PC-9 (cell line): ENCODE measurements around the gene G2E3. TPM values are rescaled to one million over a fixed set of nuclear protein-coding genes. Genes with fewer than 3 reads are reported as not detected.

Experiments
- BruUV-seq: library from RNA; stranded (reverse); fragments of 400-500 nt; replicated peaks from 2 replicates; lab custom pipeline; 2021; lab: Mats Ljungman, UMichigan
- CTCF ChIA-PET: fragments of 300-600 bp; sonication (Branson Sonifier 250); formaldehyde crosslinking; loops from one replicate; lab custom pipeline; 2022; ENCODE audit warnings: antibody characterized with exemption; lab: Charles Lee
- POLR2A ChIA-PET: fragments of 300-600 bp; sonication (Branson Sonifier 250); formaldehyde crosslinking; loops from one replicate; lab custom pipeline; 2022; ENCODE audit warnings: antibody characterized with exemption; ENCODE audit not compliant: unreplicated experiment; lab: Charles Lee
- DNase-seq, 2 experiments: peaks; one replicate each; pipeline versions ENCODE4 v3.0.0 to v3.0.0-alpha.2; 2015 to 2022; ENCODE audit warnings: mixed read lengths in 1 of 2
- H2AFZ ChIP-seq: fragments of 200-600 bp; sonication (generic); 2 replicates; pipeline ENCODE4 v1.8.1; 2017; ENCODE audit warnings: antibody characterized with exemption
- H3F3A ChIP-seq: fragments of 200-600 bp; sonication (generic); 2 replicates; pipeline ENCODE4 v1.8.1; 2017; ENCODE audit warnings: antibody characterized with exemption, mild to moderate bottlenecking, low read depth; ENCODE audit not compliant: insufficient read depth
- H3K27ac ChIP-seq: fragments of 200-600 bp; sonication (generic); 2 replicates; pipeline ENCODE4 v1.6.1; 2016; ENCODE audit warnings: mixed run types
- H3K27me3 ChIP-seq: fragments of 200-600 bp; sonication (generic); 2 replicates; pipeline ENCODE4 v1.6.1; 2016; ENCODE audit warnings: low read depth, mixed run types; ENCODE audit not compliant: insufficient read depth
- H3K36me3 ChIP-seq: fragments of 200-600 bp; sonication (generic); 2 replicates; pipeline ENCODE4 v1.6.1; 2016; ENCODE audit warnings: low read depth, mixed run types
- H3K4me1 ChIP-seq: fragments of 200-600 bp; sonication (generic); replicated peaks from 2 replicates; pipeline ENCODE4 v1.6.1; 2016; ENCODE audit warnings: mixed run types; ENCODE audit not compliant: insufficient read depth
- H3K4me2 ChIP-seq: fragments of 200-600 bp; sonication (generic); 2 replicates; pipeline ENCODE4 v1.6.1; 2017; ENCODE audit warnings: mixed run types
- H3K4me3 ChIP-seq: fragments of 200-600 bp; sonication (generic); 2 replicates; pipeline ENCODE4 v1.6.1; 2016; ENCODE audit warnings: mixed run types
- H3K79me2 ChIP-seq: fragments of 200-600 bp; sonication (generic); 2 replicates; pipeline ENCODE4 v1.6.1; 2017; ENCODE audit warnings: low read depth, mixed run types
- H3K9me2 ChIP-seq: fragments of 200-600 bp; sonication (generic); 2 replicates; pipeline ENCODE4 v1.8.1; 2017; ENCODE audit warnings: mild to moderate bottlenecking; ENCODE audit not compliant: insufficient read depth
- H3K9me3 ChIP-seq: fragments of 200-600 bp; sonication (generic); 2 replicates; pipeline ENCODE4 v1.8.1; 2016; ENCODE audit warnings: low read depth; ENCODE audit not compliant: insufficient read depth
- H4K20me1 ChIP-seq: fragments of 200-600 bp; sonication (generic); 2 replicates; pipeline ENCODE4 v1.8.1; 2017; ENCODE audit not compliant: insufficient read depth
- EZH2 ChIP-seq: fragments of 200-600 bp; sonication (generic); IDR thresholded peaks from 2 replicates; pipeline ENCODE4 v1.8.0; 2017; ENCODE audit warnings: antibody characterized with exemption, low read depth
- intact Hi-C: fragments of 100-400 bp; cut with micrococcal nuclease; formaldehyde crosslinking; loops from one replicate; pipeline ENCODE4 v1.10.0; 2022; ENCODE audit not compliant: unreplicated experiment
- total RNA-seq: library from RNA; stranded (reverse); gene quantifications from 2 replicates; pipeline ENCODE4 v1.2.3, GENCODE V29; 2021
- TF ChIP-seq, protein P1 (sequence below): fragments of 200-600 bp; sonication (generic); conservative IDR thresholded peaks from 2 replicates; pipeline ENCODE4 v1.6.1; 2017; ENCODE audit warnings: mixed run types, antibody characterized with exemption, mild to moderate bottlenecking, moderate library complexity

The G2E3 gene
- total RNA-seq, 1 experiment from 2014 or later, result 28.0 TPM

GRCh38 chr14:30607156-30607780 lies 48.3 kb downstream of the G2E3 start:
- H3K27ac ChIP-seq, result no peak overlapping the region
- H3K9me2 ChIP-seq, result no peaks in the 10 kb centered on the region
- H3K36me3 ChIP-seq, result peaks cover 8% of the 10 kb centered on the region; the same call in 1 of the 2 replicates
- DNase-seq, result no peak
- no peak overlapping the region for H3K4me2 ChIP-seq
- no peaks in the 10 kb centered on the region for H3F3A ChIP-seq
- no peak overlapping the region for H2AFZ ChIP-seq
- BruUV-seq, result no TSS peak
- ChIA-PET POLR2A (no interaction called here), CTCF (no interaction called here)
- no peak overlapping the region for H3K4me3 ChIP-seq
- H3K4me1 ChIP-seq, result no peaks in the 10 kb centered on the region
- no peak for TF ChIP-seq EZH2
- H3K27me3 ChIP-seq, result no peaks in the 10 kb centered on the region
- no peaks in the 10 kb centered on the region for H3K79me2 ChIP-seq
- intact Hi-C loops, result no loop called here
- no peaks in the 10 kb centered on the region for H4K20me1 ChIP-seq
- no peaks in the 10 kb centered on the region for H3K9me3 ChIP-seq

GRCh38 chr14:30608533-30609006 lies 49.6 kb downstream of the G2E3 start:
- no peaks in the 10 kb centered on the region for H3K4me1 ChIP-seq
- no peaks in the 10 kb centered on the region for H4K20me1 ChIP-seq
- no peak overlapping the region for H3K27ac ChIP-seq
- POLR2A ChIA-PET, result no interaction called here
- DNase-seq, result no peak
- CTCF ChIA-PET, result no interaction called here
- no peak for TF ChIP-seq EZH2
- TF ChIP-seq, protein P1, sequence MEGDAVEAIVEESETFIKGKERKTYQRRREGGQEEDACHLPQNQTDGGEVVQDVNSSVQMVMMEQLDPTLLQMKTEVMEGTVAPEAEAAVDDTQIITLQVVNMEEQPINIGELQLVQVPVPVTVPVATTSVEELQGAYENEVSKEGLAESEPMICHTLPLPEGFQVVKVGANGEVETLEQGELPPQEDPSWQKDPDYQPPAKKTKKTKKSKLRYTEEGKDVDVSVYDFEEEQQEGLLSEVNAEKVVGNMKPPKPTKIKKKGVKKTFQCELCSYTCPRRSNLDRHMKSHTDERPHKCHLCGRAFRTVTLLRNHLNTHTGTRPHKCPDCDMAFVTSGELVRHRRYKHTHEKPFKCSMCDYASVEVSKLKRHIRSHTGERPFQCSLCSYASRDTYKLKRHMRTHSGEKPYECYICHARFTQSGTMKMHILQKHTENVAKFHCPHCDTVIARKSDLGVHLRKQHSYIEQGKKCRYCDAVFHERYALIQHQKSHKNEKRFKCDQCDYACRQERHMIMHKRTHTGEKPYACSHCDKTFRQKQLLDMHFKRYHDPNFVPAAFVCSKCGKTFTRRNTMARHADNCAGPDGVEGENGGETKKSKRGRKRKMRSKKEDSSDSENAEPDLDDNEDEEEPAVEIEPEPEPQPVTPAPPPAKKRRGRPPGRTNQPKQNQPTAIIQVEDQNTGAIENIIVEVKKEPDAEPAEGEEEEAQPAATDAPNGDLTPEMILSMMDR, result no peak
- intact Hi-C loops, result no loop called here
- H2AFZ ChIP-seq, result no peak overlapping the region
- no peaks in the 10 kb centered on the region for H3K9me3 ChIP-seq
- H3K27me3 ChIP-seq, result no peaks in the 10 kb centered on the region
- no peak overlapping the region for H3K4me3 ChIP-seq
- no peaks in the 10 kb centered on the region for H3K79me2 ChIP-seq
- peaks cover 8% of the 10 kb centered on the region; the same call in 1 of the 2 replicates for H3K36me3 ChIP-seq
- no TSS peak for BruUV-seq
- H3F3A ChIP-seq, result no peaks in the 10 kb centered on the region
- no peak overlapping the region for H3K4me2 ChIP-seq
- H3K9me2 ChIP-seq, result no peaks in the 10 kb centered on the region

GRCh38 chr14:30610787-30611343 lies 51.9 kb downstream of the G2E3 start:
- H4K20me1 ChIP-seq, result no peaks in the 10 kb centered on the region
- no peaks in the 10 kb centered on the region for H3K9me3 ChIP-seq
- H2AFZ ChIP-seq, result no peak overlapping the region
- H3K79me2 ChIP-seq, result no peaks in the 10 kb centered on the region
- DNase-seq, result no peak
- H3K27ac ChIP-seq, result no peak overlapping the region
- intact Hi-C loops, result no loop called here
- H3K4me1 ChIP-seq, result no peaks in the 10 kb centered on the region
- no peaks in the 10 kb centered on the region for H3F3A ChIP-seq
- no peak for TF ChIP-seq EZH2
- TF ChIP-seq, protein P1, result no peak
- ChIA-PET POLR2A (interaction anchor here (0.6 kb wide), 1 partner anchor 1642 kb away, joined by 5 read pairs; no protein-coding TSS in a partner anchor), CTCF (no interaction called here)
- BruUV-seq, result no TSS peak
- no peak overlapping the region for H3K4me2 ChIP-seq
- H3K9me2 ChIP-seq, result no peaks in the 10 kb centered on the region
- H3K27me3 ChIP-seq, result no peaks in the 10 kb centered on the region
- no peak overlapping the region for H3K4me3 ChIP-seq
- H3K36me3 ChIP-seq, result peaks cover 11% of the 10 kb centered on the region; the same call in 1 of the 2 replicates
